ENCODE data around the gene FRMD3.
"Not testable (repeated sequence)": the region's sequence is repeated elsewhere in the genome, so short reads cannot be mapped to it uniquely, and the experiment has no call there.

The FRMD3 gene

GRCh38 chr9:83544002-83544698 is 5.9 kb upstream of the FRMD3 start:
- no peaks in the 10 kb centered on the region for H3K4me1 ChIP-seq
- no peak overlapping the region for H3K4me3 ChIP-seq
- in situ Hi-C loops (cut with MboI; ENCODE audit: low sequenced_read_pairs), result no loop called here
- no peaks in the 10 kb centered on the region for H3K36me3 ChIP-seq (replicated peaks)
- peak; percentile 24 to 56 for DNase-seq (ENCODE audit: low spot score in 2 of 2)
- no peaks in the 10 kb centered on the region for H3K9me3 ChIP-seq
- H3K27me3 ChIP-seq (ENCODE audit: low read depth), result no peaks in the 10 kb centered on the region

- no peaks in the 10 kb centered on the region for H3K36me3 ChIP-seq (replicated peaks)
- in situ Hi-C loops (cut with MboI; ENCODE audit: low sequenced_read_pairs), result no loop called here
- H3K9me3 ChIP-seq, result no peaks in the 10 kb centered on the region; the same call in 1 of the 2 replicates
- no peak for DNase-seq (ENCODE audit: low spot score in 2 of 2)
- peaks cover 12% of the 10 kb centered on the region for H3K27me3 ChIP-seq (ENCODE audit: low read depth)
- no peaks in the 10 kb centered on the region for H3K4me1 ChIP-seq
- peak overlapping the region; percentile 23; the same call in 1 of the 2 replicates for H3K4me3 ChIP-seq
These were observed 663 bp upstream of the FRMD3 start for GRCh38 chr9:83538890-83539238.

- in situ Hi-C loops (cut with MboI; ENCODE audit: low sequenced_read_pairs), result no loop called here
- H3K4me3 ChIP-seq, result 0 out of 2 replicates have a peak overlapping the region, but pooled peaks have one; percentile 23
These were observed 650 bp downstream of the FRMD3 start for GRCh38 chr9:83537331-83538171.

GRCh38 chr9:83536332-83536731 is 1.9 kb downstream of the FRMD3 start:
- no peaks in the 10 kb centered on the region for H3K4me1 ChIP-seq
- H3K36me3 ChIP-seq (replicated peaks), result no peaks in the 10 kb centered on the region
- H3K9me3 ChIP-seq, result no peaks in the 10 kb centered on the region; the same call in 1 of the 2 replicates
- peaks cover 12% of the 10 kb centered on the region for H3K27me3 ChIP-seq (ENCODE audit: low read depth)
- in situ Hi-C loops (cut with MboI; ENCODE audit: low sequenced_read_pairs), result no loop called here
- H3K4me3 ChIP-seq, result no peak overlapping the region
- DNase-seq (ENCODE audit: low spot score in 2 of 2), result no peak

More at GRCh38 chr9:83537331-83538171, 650 bp downstream of the FRMD3 start:
- no peaks in the 10 kb centered on the region for H3K36me3 ChIP-seq (replicated peaks)
- peaks cover 12% of the 10 kb centered on the region for H3K27me3 ChIP-seq (ENCODE audit: low read depth)
- H3K9me3 ChIP-seq, result no peaks in the 10 kb centered on the region; the same call in 1 of the 2 replicates
- no peak for DNase-seq (ENCODE audit: low spot score in 2 of 2)
- no peaks in the 10 kb centered on the region for H3K4me1 ChIP-seq

- H3K9me3 ChIP-seq, result no peaks in the 10 kb centered on the region; the same call in 1 of the 2 replicates
- peaks cover 12% of the 10 kb centered on the region for H3K27me3 ChIP-seq (ENCODE audit: low read depth)
- H3K36me3 ChIP-seq (replicated peaks), result no peaks in the 10 kb centered on the region
- DNase-seq (ENCODE audit: low spot score in 2 of 2), result no peak
- in situ Hi-C loops (cut with MboI; ENCODE audit: low sequenced_read_pairs), result no loop called here
- H3K4me1 ChIP-seq, result no peaks in the 10 kb centered on the region
- no peak overlapping the region for H3K4me3 ChIP-seq
These were observed 2.5 kb downstream of the FRMD3 start for GRCh38 chr9:83535736-83536135.

GRCh38 chr9:83533296-83533695 is 4.9 kb downstream of the FRMD3 start:
- peaks cover 12% of the 10 kb centered on the region for H3K27me3 ChIP-seq (ENCODE audit: low read depth)
- no peak for DNase-seq (ENCODE audit: low spot score in 2 of 2)
- no peak overlapping the region for H3K4me3 ChIP-seq
- in situ Hi-C loops (cut with MboI; ENCODE audit: low sequenced_read_pairs), result no loop called here
- H3K4me1 ChIP-seq, result no peaks in the 10 kb centered on the region
- no peaks in the 10 kb centered on the region for H3K36me3 ChIP-seq (replicated peaks)
- no peaks in the 10 kb centered on the region; the same call in 1 of the 2 replicates for H3K9me3 ChIP-seq

GRCh38 chr9:83526901-83527300 is 11.3 kb downstream of the FRMD3 start:
- in situ Hi-C loops (cut with MboI; ENCODE audit: low sequenced_read_pairs), result no loop called here
- Histone ChIP-seq H3K4me3 (no peak overlapping the region), H3K36me3 (replicated peaks) (no peaks in the 10 kb centered on the region), H3K27me3 (ENCODE audit: low read depth) (no peaks in the 10 kb centered on the region), H3K4me1 (no peaks in the 10 kb centered on the region), H3K9me3 (no peaks in the 10 kb centered on the region)
- DNase-seq (ENCODE audit: low spot score in 2 of 2), result no peak

- Histone ChIP-seq H3K4me3 (no peak overlapping the region), H3K27me3 (ENCODE audit: low read depth) (no peaks in the 10 kb centered on the region), H3K36me3 (replicated peaks) (no peaks in the 10 kb centered on the region), H3K9me3 (no peaks in the 10 kb centered on the region), H3K4me1 (no peaks in the 10 kb centered on the region)
- in situ Hi-C loops (cut with MboI; ENCODE audit: low sequenced_read_pairs), result no loop called here
- no peak for DNase-seq (ENCODE audit: low spot score in 2 of 2)
These were observed 12.0 kb downstream of the FRMD3 start for GRCh38 chr9:83526211-83526610.

GRCh38 chr9:83523684-83524083 is 14.5 kb downstream of the FRMD3 start:
- Histone ChIP-seq H3K36me3 (replicated peaks) (no peaks in the 10 kb centered on the region), H3K27me3 (ENCODE audit: low read depth) (no peaks in the 10 kb centered on the region), H3K4me1 (no peaks in the 10 kb centered on the region), H3K4me3 (no peak overlapping the region), H3K9me3 (no peaks in the 10 kb centered on the region)
- in situ Hi-C loops (cut with MboI; ENCODE audit: low sequenced_read_pairs), result no loop called here
- DNase-seq (ENCODE audit: low spot score in 2 of 2), result no peak

- in situ Hi-C loops (cut with MboI; ENCODE audit: low sequenced_read_pairs), result no loop called here
These were observed 16.8 kb downstream of the FRMD3 start for GRCh38 chr9:83521411-83521810.

GRCh38 chr9:83521011-83521410 is 17.2 kb downstream of the FRMD3 start:
- in situ Hi-C loops (cut with MboI; ENCODE audit: low sequenced_read_pairs), result no loop called here
- no peaks in the 10 kb centered on the region for H3K4me1 ChIP-seq
- no peak for DNase-seq (ENCODE audit: low spot score in 2 of 2)
- H3K9me3 ChIP-seq, result no peaks in the 10 kb centered on the region
- H3K27me3 ChIP-seq (ENCODE audit: low read depth), result no peaks in the 10 kb centered on the region
- H3K4me3 ChIP-seq, result no peak overlapping the region
- no peaks in the 10 kb centered on the region for H3K36me3 ChIP-seq (replicated peaks)

More at GRCh38 chr9:83521411-83521810, 16.8 kb downstream of the FRMD3 start:
- no peaks in the 10 kb centered on the region for H3K36me3 ChIP-seq (replicated peaks)
- no peaks in the 10 kb centered on the region for H3K4me1 ChIP-seq
- no peaks in the 10 kb centered on the region for H3K27me3 ChIP-seq (ENCODE audit: low read depth)
- H3K4me3 ChIP-seq, result no peak overlapping the region
- no peak for DNase-seq (ENCODE audit: low spot score in 2 of 2)
- H3K9me3 ChIP-seq, result no peaks in the 10 kb centered on the region

GRCh38 chr9:83520292-83520691 is 17.9 kb downstream of the FRMD3 start:
- Histone ChIP-seq H3K4me1 (no peaks in the 10 kb centered on the region), H3K36me3 (replicated peaks) (no peaks in the 10 kb centered on the region), H3K27me3 (ENCODE audit: low read depth) (no peaks in the 10 kb centered on the region), H3K4me3 (no peak overlapping the region), H3K9me3 (no peaks in the 10 kb centered on the region)
- in situ Hi-C loops (cut with MboI; ENCODE audit: low sequenced_read_pairs), result no loop called here
- no peak for DNase-seq (ENCODE audit: low spot score in 2 of 2)

- H3K9me3 ChIP-seq; in situ Hi-C loops (cut with MboI; ENCODE audit: low sequenced_read_pairs); DNase-seq (ENCODE audit: low spot score in 2 of 2); H3K4me3 ChIP-seq; H3K4me1 ChIP-seq; H3K36me3 ChIP-seq (replicated peaks); H3K27me3 ChIP-seq (ENCODE audit: low read depth): not testable (repeated sequence)
These were observed 20.2 kb downstream of the FRMD3 start for GRCh38 chr9:83517980-83518379.

GRCh38 chr9:83514767-83515166 is 23.4 kb downstream of the FRMD3 start:
- H3K9me3 ChIP-seq, result no peaks in the 10 kb centered on the region
- in situ Hi-C loops (cut with MboI; ENCODE audit: low sequenced_read_pairs), result no loop called here
- no peak for DNase-seq (ENCODE audit: low spot score in 2 of 2)
- no peaks in the 10 kb centered on the region for H3K27me3 ChIP-seq (ENCODE audit: low read depth)
- H3K4me3 ChIP-seq, result no peak overlapping the region
- no peaks in the 10 kb centered on the region for H3K4me1 ChIP-seq
- H3K36me3 ChIP-seq (replicated peaks), result no peaks in the 10 kb centered on the region

All from HAP-1 (cell line).